Measurements from ENCODE around the gene EPHA4.

EPHA4 gene

GRCh38 chr2:221490506-221491060 is 81.5 kb downstream of the EPHA4 start:
- in situ Hi-C loops (cut with HindIII; ENCODE audit: low pct_ligation_motif_present, low pct_unique_long_range_greater_than_20kb, low sequenced_read_pairs), result no loop called here
- no peak for DNase-seq

DNA sequence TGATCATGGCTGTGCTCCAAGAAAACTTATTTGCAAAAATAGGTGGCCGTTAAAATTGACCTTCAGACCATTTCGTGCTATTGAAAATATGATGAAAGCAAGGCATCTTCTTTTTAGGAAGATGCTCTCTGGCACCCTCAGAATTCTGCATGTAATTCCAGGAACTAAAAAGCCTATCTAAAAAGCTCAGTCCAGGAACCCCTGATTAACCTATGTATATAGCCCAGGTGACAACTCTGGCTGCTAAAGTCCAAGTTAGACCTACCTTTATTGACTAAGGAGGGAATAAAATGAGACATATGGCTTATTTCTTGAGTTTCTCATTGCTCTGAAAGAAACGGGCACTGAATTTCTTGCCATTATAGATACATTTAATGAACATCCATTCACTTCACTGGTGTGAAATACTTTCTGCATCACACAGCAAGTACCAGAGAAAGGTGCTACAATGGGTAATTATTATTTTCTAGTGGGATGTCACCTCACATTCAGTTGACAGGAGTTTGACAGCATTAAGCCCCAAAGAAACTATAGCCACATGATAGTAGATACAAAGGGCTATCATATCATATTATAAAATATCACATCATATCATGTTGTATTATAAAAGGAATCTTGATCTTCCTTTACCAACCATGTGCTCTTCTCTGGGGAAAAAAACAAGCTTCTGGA is 83.8 kb downstream of the EPHA4 start:
- in situ Hi-C loops (cut with HindIII; ENCODE audit: low pct_ligation_motif_present, low pct_unique_long_range_greater_than_20kb, low sequenced_read_pairs), result no loop called here
- no peak for DNase-seq

GRCh38 chr2:221486106-221486505 is 86.0 kb downstream of the EPHA4 start:
- in situ Hi-C loops (cut with HindIII; ENCODE audit: low pct_ligation_motif_present, low pct_unique_long_range_greater_than_20kb, low sequenced_read_pairs), result no loop called here
- DNase-seq, result no peak

DNA sequence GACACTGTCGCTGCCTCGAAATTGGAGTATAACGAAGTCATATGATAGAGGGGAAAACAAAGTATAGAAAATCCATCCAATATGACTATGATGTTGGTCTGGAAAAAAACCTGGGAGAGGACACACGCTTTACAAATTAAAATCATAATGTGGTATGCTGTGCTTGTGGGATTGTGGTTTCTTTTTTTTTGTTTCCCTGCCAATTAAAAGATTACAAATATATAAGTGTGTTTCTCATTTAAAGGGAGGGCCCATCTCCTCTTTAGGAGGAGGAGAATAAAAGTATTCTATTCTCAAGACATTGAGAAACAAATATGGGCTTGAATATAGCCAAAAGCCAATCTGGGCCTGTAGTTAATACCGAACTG is 86.6 kb downstream of the EPHA4 start:
- in situ Hi-C loops (cut with HindIII; ENCODE audit: low pct_ligation_motif_present, low pct_unique_long_range_greater_than_20kb, low sequenced_read_pairs), result no loop called here
- no peak for DNase-seq

DNA sequence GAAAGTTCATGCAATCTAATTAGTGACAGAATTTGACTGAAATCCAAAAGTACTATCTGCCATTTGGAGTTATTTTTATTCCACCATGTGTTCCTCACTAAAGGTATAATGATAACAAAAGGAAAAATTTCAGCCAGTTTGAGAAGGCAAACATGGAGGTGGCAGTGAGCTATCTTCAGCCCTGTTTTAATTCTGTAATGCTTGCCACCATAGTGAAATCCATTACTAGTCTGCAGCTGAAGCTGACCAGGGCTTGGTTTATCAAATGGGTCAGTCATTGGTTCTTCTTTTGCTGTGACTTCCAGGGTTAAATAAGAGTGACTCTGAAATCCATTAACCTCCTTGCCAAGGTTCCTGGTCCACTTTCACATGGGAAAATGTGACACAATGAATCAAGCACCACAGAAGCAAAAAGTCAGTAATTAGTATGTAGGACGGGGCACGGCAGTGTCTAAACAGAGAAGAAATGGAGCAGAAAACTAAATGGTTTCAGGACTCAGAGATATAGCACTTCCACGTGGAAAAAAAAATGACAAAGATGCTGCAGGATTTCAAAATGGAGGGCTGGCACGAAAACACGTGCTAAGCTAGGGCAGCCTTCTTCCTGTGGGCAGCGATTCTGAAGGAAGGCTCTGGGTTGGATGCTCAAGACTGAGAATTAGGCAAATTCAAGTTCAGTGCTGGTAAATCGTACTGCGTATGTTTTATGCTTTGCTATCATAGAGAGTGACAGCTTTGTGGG is 87.2 kb downstream of the EPHA4 start:
- in situ Hi-C loops (cut with HindIII; ENCODE audit: low pct_ligation_motif_present, low pct_unique_long_range_greater_than_20kb, low sequenced_read_pairs), result no loop called here
- DNase-seq, result no peak

GRCh38 chr2:221482666-221483455 is 89.2 kb downstream of the EPHA4 start:
- in situ Hi-C loops (cut with HindIII; ENCODE audit: low pct_ligation_motif_present, low pct_unique_long_range_greater_than_20kb, low sequenced_read_pairs), result no loop called here
- no peak for DNase-seq

DNA sequence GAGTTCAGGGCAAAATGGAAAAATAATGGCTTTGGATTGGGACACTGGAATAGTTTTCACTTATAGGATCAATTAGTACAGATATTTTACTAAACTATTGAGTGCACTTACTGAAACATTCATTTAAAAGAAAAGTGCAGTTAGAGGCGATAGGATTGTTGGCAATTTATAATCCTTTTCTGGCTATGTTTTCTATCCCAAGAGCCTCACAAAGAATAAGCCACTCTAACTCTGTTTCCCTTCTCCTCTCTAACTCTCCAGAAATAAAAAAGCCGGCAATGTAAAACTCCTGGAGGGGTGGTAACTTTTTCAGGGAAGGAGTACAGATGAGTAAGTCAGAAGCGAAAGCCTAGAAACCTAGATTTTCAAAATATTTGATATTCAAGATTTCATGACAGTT is 91.3 kb downstream of the EPHA4 start:
- in situ Hi-C loops (cut with HindIII; ENCODE audit: low pct_ligation_motif_present, low pct_unique_long_range_greater_than_20kb, low sequenced_read_pairs), result no loop called here
- no peak for DNase-seq

- in situ Hi-C loops (cut with HindIII; ENCODE audit: low pct_ligation_motif_present, low pct_unique_long_range_greater_than_20kb, low sequenced_read_pairs), result no loop called here
- DNase-seq, result no peak
Observed at GRCh38 chr2:221480163-221480562, 91.9 kb downstream of the EPHA4 start.

DNA sequence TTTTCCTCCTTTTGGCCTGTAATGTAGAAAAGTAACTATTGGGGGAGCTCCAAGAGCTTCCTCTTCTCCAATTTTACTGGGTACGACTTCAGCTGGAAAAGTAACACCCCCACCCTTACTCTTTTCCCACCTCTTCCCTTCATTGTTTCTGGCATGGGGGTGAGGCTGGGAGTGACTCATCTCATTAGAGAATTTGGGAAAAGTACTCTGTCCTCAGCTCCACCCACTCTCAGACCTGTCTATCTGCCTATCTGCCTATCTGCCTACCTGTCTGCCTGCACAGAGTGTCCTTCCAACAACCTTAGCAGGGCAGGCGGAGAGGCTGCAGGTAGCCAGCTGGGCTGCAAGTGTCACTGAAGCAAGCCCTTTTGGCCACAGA is 93.6 kb downstream of the EPHA4 start:
- no peak for DNase-seq
- in situ Hi-C loops (cut with HindIII; ENCODE audit: low pct_ligation_motif_present, low pct_unique_long_range_greater_than_20kb, low sequenced_read_pairs), result no loop called here

GRCh38 chr2:221477714-221478484 is 94.2 kb downstream of the EPHA4 start:
- in situ Hi-C loops (cut with HindIII; ENCODE audit: low pct_ligation_motif_present, low pct_unique_long_range_greater_than_20kb, low sequenced_read_pairs), result no loop called here
- DNase-seq, result no peak

- DNase-seq, result no peak
- in situ Hi-C loops (cut with HindIII; ENCODE audit: low pct_ligation_motif_present, low pct_unique_long_range_greater_than_20kb, low sequenced_read_pairs), result no loop called here
Observed at GRCh38 chr2:221476195-221476594, 95.9 kb downstream of the EPHA4 start.

GRCh38 chr2:221473451-221473850 is 98.7 kb downstream of the EPHA4 start:
- no peak for DNase-seq
- in situ Hi-C loops (cut with HindIII; ENCODE audit: low pct_ligation_motif_present, low pct_unique_long_range_greater_than_20kb, low sequenced_read_pairs), result no loop called here

DNA sequence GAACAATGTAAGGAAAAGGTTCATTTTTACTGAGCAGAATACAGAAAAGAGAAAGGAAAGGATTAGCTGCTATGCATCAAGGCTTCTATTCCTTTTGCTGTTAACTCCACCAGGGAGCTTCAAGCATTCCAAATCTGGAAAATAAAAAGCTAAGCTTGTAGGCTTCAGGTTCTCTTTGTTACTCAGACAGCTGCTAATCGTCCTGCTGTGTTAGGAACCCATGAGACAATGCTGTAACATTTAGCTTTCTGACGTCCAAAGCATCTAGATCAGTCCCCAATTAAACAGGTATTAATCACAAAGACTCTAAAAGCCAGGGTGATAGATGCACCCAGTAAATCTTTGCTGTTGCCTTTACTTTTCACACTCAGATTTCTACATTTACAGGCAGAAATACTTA is 103.8 kb downstream of the EPHA4 start:
- in situ Hi-C loops (cut with HindIII; ENCODE audit: low pct_ligation_motif_present, low pct_unique_long_range_greater_than_20kb, low sequenced_read_pairs), result no loop called here
- DNase-seq, result no peak

DNA sequence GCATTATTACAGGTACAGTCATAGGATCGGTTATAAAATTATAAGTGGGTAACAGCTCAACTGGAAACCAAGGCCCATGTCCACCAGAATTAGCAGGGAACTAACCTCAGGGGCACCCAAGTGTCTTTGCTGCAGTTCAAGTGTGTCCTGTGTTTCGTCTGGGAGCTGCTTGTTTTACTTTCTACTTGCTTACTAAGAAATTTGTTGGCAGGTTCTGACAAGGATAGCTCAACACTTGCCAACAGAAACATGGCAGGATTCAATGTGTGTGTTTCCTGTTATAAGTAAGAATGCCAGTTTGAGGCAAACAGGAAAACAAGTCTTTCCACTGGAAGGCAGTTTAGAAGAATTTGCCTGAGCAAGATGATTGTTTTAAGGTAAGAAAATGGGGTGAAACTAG is 104.5 kb downstream of the EPHA4 start:
- DNase-seq, result no peak
- in situ Hi-C loops (cut with HindIII; ENCODE audit: low pct_ligation_motif_present, low pct_unique_long_range_greater_than_20kb, low sequenced_read_pairs), result no loop called here

GRCh38 chr2:221466744-221467143 is 105.4 kb downstream of the EPHA4 start:
- DNase-seq, result no peak
- in situ Hi-C loops (cut with HindIII; ENCODE audit: low pct_ligation_motif_present, low pct_unique_long_range_greater_than_20kb, low sequenced_read_pairs), result no loop called here

DNA sequence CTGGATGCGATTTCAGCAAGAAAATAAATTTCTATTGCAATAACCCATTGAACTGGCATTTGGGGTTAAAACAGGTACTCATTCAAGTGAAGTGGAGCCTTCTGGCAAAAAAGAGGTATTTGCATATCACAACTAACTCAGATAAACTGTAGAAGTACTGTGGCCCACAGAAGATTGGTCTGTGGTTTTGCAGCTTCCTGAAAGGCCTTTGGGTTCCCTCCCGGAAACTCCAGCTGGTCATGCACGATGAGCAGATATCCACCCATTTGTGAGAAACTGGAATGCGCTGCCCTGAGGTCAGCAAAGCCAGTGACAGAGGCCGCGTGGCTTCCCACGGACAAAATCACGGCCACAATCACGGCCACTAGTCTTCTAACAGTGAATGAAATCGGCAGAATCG is 106.3 kb downstream of the EPHA4 start:
- DNase-seq, result no peak
- in situ Hi-C loops (cut with HindIII; ENCODE audit: low pct_ligation_motif_present, low pct_unique_long_range_greater_than_20kb, low sequenced_read_pairs), result no loop called here

GRCh38 chr2:221464971-221465370 is 107.1 kb downstream of the EPHA4 start:
- in situ Hi-C loops (cut with HindIII; ENCODE audit: low pct_ligation_motif_present, low pct_unique_long_range_greater_than_20kb, low sequenced_read_pairs), result no loop called here
- DNase-seq, result no peak

DNA sequence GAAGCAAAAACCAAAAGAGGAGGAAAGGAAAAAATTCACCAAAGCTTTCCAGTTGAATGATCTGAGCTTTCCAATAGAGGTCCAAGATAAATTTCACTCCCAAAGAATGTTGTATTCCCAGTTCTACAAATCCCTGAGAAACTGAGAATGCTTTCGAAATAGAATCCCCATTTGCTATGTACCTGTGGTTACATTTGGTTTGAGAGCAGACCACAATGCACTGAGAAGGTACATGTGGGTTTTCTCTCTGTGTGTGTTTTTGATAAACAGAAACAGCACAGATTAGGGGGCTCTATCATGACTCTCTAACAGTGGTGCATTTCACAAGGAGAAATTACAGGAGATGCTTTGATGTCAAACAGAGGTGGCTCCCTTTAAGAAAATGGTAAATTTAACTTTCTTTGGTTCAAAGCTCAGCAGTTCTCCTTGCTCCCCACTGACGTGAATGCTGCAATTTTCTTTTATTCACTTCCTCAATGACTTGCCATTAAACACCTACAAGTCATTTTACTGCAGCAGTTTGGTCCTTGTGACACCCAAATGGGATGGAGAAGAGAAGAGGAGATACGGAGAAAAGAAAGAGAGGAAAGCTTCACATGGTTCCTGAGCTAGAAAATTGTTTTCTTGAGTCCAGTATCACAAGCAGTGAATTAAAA is 108.7 kb downstream of the EPHA4 start:
- in situ Hi-C loops (cut with HindIII; ENCODE audit: low pct_ligation_motif_present, low pct_unique_long_range_greater_than_20kb, low sequenced_read_pairs), result no loop called here
- DNase-seq, result no peak
